Heart left ventricle (tissue), 16 donors: ENCODE data around the gene LBX1. TPM values are rescaled to one million over a fixed set of nuclear protein-coding genes. Genes with fewer than 3 reads are reported as not detected.

ENCODE experiments used
- ATAC-seq, 4 donors: fragments of 200-7000 bp; cut with Tn5 transposase; one replicate each; pipeline ENCODE4 v1.9.1; 2020 to 2022; ENCODE audit warnings: moderate library complexity in 4 of 4, mild to moderate bottlenecking in 3 of 4, moderate number of reproducible peaks in 1 of 4
- DNase-seq, 5 donors: peaks; one replicate each; pipeline ENCODE4 v3.0.0-alpha.2; 2020
- H3K27ac ChIP-seq, 12 donors: fragments of 200-600 bp; sonication (generic) in 4 of 12; one replicate each; pipeline versions ENCODE4 v1.5.0 to v1.8.0; 2016 to 2022; ENCODE audit warnings: mild to moderate bottlenecking in 2 of 12
- H3K27me3 ChIP-seq, 9 donors: fragments of 200-600 bp; sonication (generic) in 2 of 9; one replicate each; pipeline versions ENCODE4 v1.5.1 to v1.8.0; 2016 to 2022; ENCODE audit warnings: mild to moderate bottlenecking in 3 of 9
- H3K36me3 ChIP-seq, 9 donors: fragments of 200-600 bp; sonication (generic) in 2 of 9; one replicate each; pipeline versions ENCODE4 v1.5.0 to v1.8.0; 2018 to 2022; ENCODE audit warnings: mild to moderate bottlenecking in 2 of 9
- H3K4me1 ChIP-seq, 12 donors: fragments of 200-600 bp; sonication (generic) in 4 of 12; one replicate each; pipeline versions ENCODE4 v1.5.0 to v1.8.0; 2016 to 2022; ENCODE audit warnings: mild to moderate bottlenecking in 3 of 12
- H3K4me3 ChIP-seq, 12 donors: fragments of 200-600 bp; sonication (generic) in 4 of 12; one replicate each; pipeline versions ENCODE4 v1.5.0 to v1.8.0; 2017 to 2022; ENCODE audit warnings: mild to moderate bottlenecking in 9 of 12, moderate library complexity in 4 of 12
- H3K9me3 ChIP-seq, 12 donors: fragments of 200-600 bp; sonication (generic) in 4 of 12; one replicate each; pipeline versions ENCODE4 v1.5.0 to v1.8.0; 2016 to 2022; ENCODE audit warnings: mild to moderate bottlenecking in 1 of 12
- CTCF ChIP-seq, 12 donors: fragments of 200-600 bp; sonication (generic) in 4 of 12; IDR thresholded peaks; one replicate each; pipeline versions ENCODE4 v1.5.0 to v1.8.0; 2018 to 2022; ENCODE audit warnings: antibody characterized with exemption in 12 of 12, mild to moderate bottlenecking in 5 of 12
- POLR2A ChIP-seq, 2 donors: fragments of 450-650 bp; IDR thresholded peaks; one replicate each; pipeline ENCODE4 v1.6.1; 2017; ENCODE audit warnings: antibody characterized with exemption in 2 of 2, mild to moderate bottlenecking in 2 of 2, moderate library complexity in 2 of 2
- WGBS, 4 donors: extraction: QIAGEN DNeasy Blood & Tissue Kit in 2 of 4; methylation state at CpG; one replicate each; pipeline versions ENCODE4 v1.1.5 to v1.1.7; 2013 to 2018; 5-methylcytosine and 5-hydroxymethylcytosine counted together
- intact Hi-C, 10 donors: fragments of 100-400 bp; cut with DNase I; formaldehyde crosslinking; loops; one replicate each; pipeline versions ENCODE4 v1.11.1 to v1.14.2; 2022
- polyA plus RNA-seq, 2 donors: library from polyadenylated mRNA; stranded (reverse); fragments of 200-250 nt; gene quantifications; one replicate each; pipeline ENCODE4 v1.2.3, GENCODE V29; 2013
- total RNA-seq, 9 donors: library from RNA; depleted of rRNA in 2 of 9; stranded (reverse); fragments of >200 nt in 2 of 9; fragmentation: NEBNext Ultra II Directional in 3 of 9; extraction: Animal tissue kit (Norgen Biotek cat#: 25700) in 3 of 9; gene quantifications; one replicate each; pipeline versions ENCODE4 v1.1.0 to v1.2.4, GENCODE V29; 2016 to 2023
- donor health status: ischemic (EF 13 %, LVEDD 7.1; RV severe dilation, severe dysfunction).
- donor health status: healthy with polysubstance abuse.
- donor health status: DM: no; HTN: yes; CAD: no.
- donor health status: DM: no; HTN: no; CAD: no.
- donor health status: ischemic (EF 25% LVEDD 6.9; RV normal size, moderate dysfunction).
- donor health status: ischemic (EF 25% LVEDD 5.7; RV mildly dilated, moderate dysfunction).
- donor health status: healthy.
- donor health status: DM: yes; HTN: yes; CAD: no.
- donor health status: ischemic (EF 35%, LVEDD 5.7; RV mildly dilated, moderate dysfunction).
- donor health status: nonischemic (EF 11% LVEDD 7.7; RV severe dilation, severe dysfunction).
- donor health status: DM: yes; HTN: yes; CAD: no.
- donor health status: PGD.
- donor health status: ischemic (EF 29% LVEDD 5.4; RV normal size, mild dysfunction).
- donor health status: nonischemic (EF 23%, LVEDD 6.1; RV moderate dilation, normal function).

The LBX1 gene
- total and polyA plus RNA-seq, 11 donors: 0.08 TPM; not detected in 10

- no peak overlapping the region for H3K4me3 ChIP-seq
- intact Hi-C loops: no loop called here
- H3K9me3 ChIP-seq: no peaks in the 10 kb centered on the region
- no peak for DNase-seq
- ATAC-seq: no peak
- 77 to 83% (median 81%) methylated on average over 4 of the region's 4 CpGs for WGBS, 4 donors
- no peak overlapping the region for H3K27ac ChIP-seq
- no peak for TF ChIP-seq CTCF (IDR thresholded peaks at IDR 0.05)
- TF ChIP-seq POLR2A (IDR thresholded peaks at IDR 0.05): no peak
- no peaks in the 10 kb centered on the region for H3K4me1 ChIP-seq
- no peaks in the 10 kb centered on the region for H3K36me3 ChIP-seq
- peaks cover 0 to 34% (median 3%) of the 10 kb centered on the region in 9 donors for H3K27me3 ChIP-seq
Measured at GRCh38 chr10:101188942-101189341, 40.3 kb downstream of the LBX1 start.

- ATAC-seq (no peak), DNase-seq (no peak)
- 75 to 80% (median 77%) methylated on average over 6 of the region's 6 CpGs for WGBS, 4 donors
- H3K4me1 ChIP-seq: no peaks in the 10 kb centered on the region
- H3K27ac ChIP-seq: no peak overlapping the region
- H3K36me3 ChIP-seq: no peaks in the 10 kb centered on the region
- no peaks in the 10 kb centered on the region for H3K9me3 ChIP-seq
- intact Hi-C loops: no loop called here
- no peak overlapping the region for H3K4me3 ChIP-seq
- TF ChIP-seq CTCF (IDR thresholded peaks at IDR 0.05) (no peak), POLR2A (IDR thresholded peaks at IDR 0.05) (no peak)
- H3K27me3 ChIP-seq: peaks cover 0 to 24% (median 2%) of the 10 kb centered on the region in 9 donors
Measured at GRCh38 chr10:101183458-101184183, 45.6 kb downstream of the LBX1 start.

- H3K4me1 ChIP-seq: no peaks in the 10 kb centered on the region
- H3K4me3 ChIP-seq: no peak overlapping the region
- no peaks in the 10 kb centered on the region for H3K9me3 ChIP-seq
- WGBS, 4 donors: 59 to 82% (median 78%) methylated on average over 2 of the region's 2 CpGs
- ATAC-seq (no peak), DNase-seq (no peak)
- H3K27me3 ChIP-seq: peaks cover 0 to 26% (median 2%) of the 10 kb centered on the region in 9 donors
- no peak for TF ChIP-seq POLR2A (IDR thresholded peaks at IDR 0.05)
- TF ChIP-seq CTCF (IDR thresholded peaks at IDR 0.05): no peak
- no peak overlapping the region for H3K27ac ChIP-seq
- intact Hi-C loops: no loop called here
- H3K36me3 ChIP-seq: no peaks in the 10 kb centered on the region
Measured at GRCh38 chr10:101182936-101183335, 46.3 kb downstream of the LBX1 start.

Other genes starting within 250 kb of the LBX1 start
- gene MRPL43, start 242.0 kb downstream of the LBX1 start, total RNA-seq: 100 to 1,000 TPM in 1 of 9 donors, 10 to 100 TPM in 8; 44.8 to 108 (median 55.9) TPM
- gene MRPL43, start 242.0 kb downstream of the LBX1 start, polyA plus RNA-seq: 100 to 1,000 TPM in 1 of 2 donors, 10 to 100 TPM in 1; 82.2 to 113 TPM
- gene TWNK, start 241.9 kb downstream of the LBX1 start, total RNA-seq: 1 to 10 TPM; 4.7 to 7.6 (median 5.8) TPM
- gene TWNK, start 241.9 kb downstream of the LBX1 start, polyA plus RNA-seq: 1 to 10 TPM; 4.8 to 9.5 TPM
- gene LZTS2, start 229.7 kb downstream of the LBX1 start, total RNA-seq: 10 to 100 TPM; 33.7 to 93.0 (median 40.6) TPM
- gene LZTS2, start 229.7 kb downstream of the LBX1 start, polyA plus RNA-seq: 10 to 100 TPM; 45.5 to 61.9 TPM
- gene PDZD7, start 198.3 kb downstream of the LBX1 start, total RNA-seq: under 1 TPM in 8 of 9 donors, not detected in 1; 0.09 to 0.97 (median 0.35) TPM
- gene PDZD7, start 198.3 kb downstream of the LBX1 start, polyA plus RNA-seq: under 1 TPM; 0.15 to 0.27 TPM
- 10 to 100 TPM; 12.1 to 37.4 (median 17.8) TPM for gene SFXN3, start 198.2 kb downstream of the LBX1 start, total RNA-seq
- 10 to 100 TPM; 11.7 to 23.5 TPM for gene SFXN3, start 198.2 kb downstream of the LBX1 start, polyA plus RNA-seq
- gene KAZALD1, start 167.5 kb downstream of the LBX1 start, total RNA-seq: 10 to 100 TPM in 2 of 9 donors, 1 to 10 TPM in 7; 1.9 to 11.1 (median 6.1) TPM
- gene KAZALD1, start 167.5 kb downstream of the LBX1 start, polyA plus RNA-seq: 10 to 100 TPM in 1 of 2 donors, 1 to 10 TPM in 1; 10.0 to 10.6 TPM
- under 1 TPM in 6 of 9 donors, not detected in 3; 0.15 to 0.94 (median 0.20) TPM for gene TLX1, start 98.2 kb downstream of the LBX1 start, total RNA-seq
- gene TLX1, start 98.2 kb downstream of the LBX1 start, polyA plus RNA-seq: under 1 TPM; 0.08 to 0.15 TPM
- gene BTRC, start 124.7 kb upstream of the LBX1 start, total RNA-seq: 10 to 100 TPM; 21.2 to 53.5 (median 35.0) TPM
- gene BTRC, start 124.7 kb upstream of the LBX1 start, polyA plus RNA-seq: 10 to 100 TPM; 10.7 to 18.1 TPM